ENCODE measurements around the gene POLL. TPM values are rescaled to one million over a fixed set of nuclear protein-coding genes. Genes with fewer than 3 reads are reported as not detected.

Gene POLL
- total and polyA plus RNA-seq, 2 donors (not counting 3 experiments of a cell fraction or from before 2014, with no cell fraction given) = 34.3 to 42.3 TPM

DNA sequence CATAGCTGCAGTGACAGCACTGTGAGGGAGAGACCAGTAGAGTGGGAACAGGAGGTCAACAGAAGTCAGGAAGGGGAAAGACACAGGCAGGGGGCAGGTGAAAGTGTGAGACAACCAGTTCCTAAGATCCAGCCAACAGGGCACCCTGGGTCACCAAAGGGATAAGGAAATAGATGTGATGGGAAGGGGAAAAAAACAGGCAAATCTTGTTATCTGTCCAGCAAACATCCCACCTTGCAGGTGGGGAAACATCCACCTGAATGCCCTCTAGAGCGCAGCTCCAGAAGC is 42.5 kb upstream of the POLL start:
- H3K4me2 ChIP-seq (ENCODE audit: insufficient read depth, low read length) = no peak overlapping the region
- no peak overlapping the region for H2AFZ ChIP-seq (ENCODE audit: low read depth, low read length)
- ChIA-PET CTCF (interaction anchor here (1.0 kb wide), 1 partner anchor 28 kb away, joined by 3 read pairs; no protein-coding TSS in a partner anchor), POLR2A (no interaction called here)
- no peak overlapping the region for H3K4me3 ChIP-seq (replicated peaks in 1 of 3; ENCODE audit: insufficient read depth in 1 of 3, low read depth in 1 of 3, low read length in 3 of 3)
- no peaks in the 10 kb centered on the region for H3K9me1 ChIP-seq (replicated peaks; ENCODE audit: control insufficient read depth, extremely low read depth, insufficient read depth, low read length)
- dilution Hi-C loops (cut with MboI; ENCODE audit: extremely low pct_ligation_motif_present, low sequenced_read_pairs) (no loop called here), intact Hi-C loops (cut with micrococcal nuclease) (no loop called here)
- TF ChIP-seq FOS (IDR thresholded peaks at IDR 0.05; ENCODE audit: borderline replicate concordance, insufficient read depth, low read length) (no peak), JUN (IDR thresholded peaks at IDR 0.05; ENCODE audit: borderline replicate concordance, insufficient read depth, insufficient read length, low read depth) (no peak), POLR2AphosphoS5 (IDR thresholded peaks at IDR 0.05; ENCODE audit: insufficient read depth, low read depth, low read length) (no peak), EZH2 (IDR thresholded peaks at IDR 0.05; ENCODE audit: borderline replicate concordance, low read depth, low read length, severe bottlenecking) (no peak), MYC (IDR thresholded peaks at IDR 0.05; ENCODE audit: low read depth, low read length) (no peak), GATA2 (IDR thresholded peaks at IDR 0.05; ENCODE audit: insufficient read depth, insufficient read length, low read depth, low read length) (no peak), POLR2A (IDR thresholded peaks at IDR 0.05; ENCODE audit: low read depth, low read length) (no peak)
- TF ChIP-seq, protein P1, sequence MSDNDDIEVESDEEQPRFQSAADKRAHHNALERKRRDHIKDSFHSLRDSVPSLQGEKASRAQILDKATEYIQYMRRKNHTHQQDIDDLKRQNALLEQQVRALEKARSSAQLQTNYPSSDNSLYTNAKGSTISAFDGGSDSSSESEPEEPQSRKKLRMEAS (IDR thresholded peaks at IDR 0.05; ENCODE audit: insufficient read depth, insufficient read length) = no peak
- TF ChIP-seq, protein P2, sequence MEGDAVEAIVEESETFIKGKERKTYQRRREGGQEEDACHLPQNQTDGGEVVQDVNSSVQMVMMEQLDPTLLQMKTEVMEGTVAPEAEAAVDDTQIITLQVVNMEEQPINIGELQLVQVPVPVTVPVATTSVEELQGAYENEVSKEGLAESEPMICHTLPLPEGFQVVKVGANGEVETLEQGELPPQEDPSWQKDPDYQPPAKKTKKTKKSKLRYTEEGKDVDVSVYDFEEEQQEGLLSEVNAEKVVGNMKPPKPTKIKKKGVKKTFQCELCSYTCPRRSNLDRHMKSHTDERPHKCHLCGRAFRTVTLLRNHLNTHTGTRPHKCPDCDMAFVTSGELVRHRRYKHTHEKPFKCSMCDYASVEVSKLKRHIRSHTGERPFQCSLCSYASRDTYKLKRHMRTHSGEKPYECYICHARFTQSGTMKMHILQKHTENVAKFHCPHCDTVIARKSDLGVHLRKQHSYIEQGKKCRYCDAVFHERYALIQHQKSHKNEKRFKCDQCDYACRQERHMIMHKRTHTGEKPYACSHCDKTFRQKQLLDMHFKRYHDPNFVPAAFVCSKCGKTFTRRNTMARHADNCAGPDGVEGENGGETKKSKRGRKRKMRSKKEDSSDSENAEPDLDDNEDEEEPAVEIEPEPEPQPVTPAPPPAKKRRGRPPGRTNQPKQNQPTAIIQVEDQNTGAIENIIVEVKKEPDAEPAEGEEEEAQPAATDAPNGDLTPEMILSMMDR (IDR thresholded peaks at IDR 0.05; ENCODE audit: extremely low read depth in 1 of 2, insufficient read depth in 1 of 2, low read depth in 1 of 2, low read length in 2 of 2) = no peak
- no peaks in the 10 kb centered on the region for H3K79me2 ChIP-seq (ENCODE audit: control insufficient read depth, insufficient read depth, low read length)
- H3K27ac ChIP-seq (ENCODE audit: insufficient read depth, low read depth, low read length) = no peak overlapping the region
- FAIRE-seq (no peak), DNase-seq (ENCODE audit: low read depth, low spot score) (no peak)
- peaks cover 0 to 6% of the 10 kb centered on the region in 2 experiments for H3K36me3 ChIP-seq (ENCODE audit: control insufficient read depth in 2 of 2, extremely low read depth in 1 of 2, insufficient read depth in 2 of 2, low read length in 2 of 2)
- no peaks in the 10 kb centered on the region for H4K20me1 ChIP-seq (replicated peaks; ENCODE audit: control insufficient read depth, extremely low read depth, insufficient read depth, low read length)
- H3K9ac ChIP-seq (replicated peaks; ENCODE audit: extremely low read depth, insufficient read depth, low read length) = no peak overlapping the region
- H3K27me3 ChIP-seq (ENCODE audit: control insufficient read depth in 2 of 2, insufficient read depth in 2 of 2, low read length in 2 of 2) = no peaks in the 10 kb centered on the region
- H3K4me1 ChIP-seq (ENCODE audit: control insufficient read depth, extremely low read depth, insufficient read depth, low read length) = no peaks in the 10 kb centered on the region
- H3K9me3 ChIP-seq (replicated peaks; ENCODE audit: control insufficient read depth, insufficient read depth, low read length) = no peaks in the 10 kb centered on the region
- no TSS peak for BruUV-seq (replicated peaks)

Data from endothelial cell of umbilical vein (primary cell).